HG03565 (cell line): ENCODE data around the gene MFF.
A peak's percentile ranks its signal among the peaks of the same experiment; 100 is the strongest.

ENCODE experiments used
- ATAC-seq: cut with Tn5 transposase; IDR thresholded peaks from one replicate; pipeline ENCODE4 v1.9.1; 2021; ENCODE audit warnings: mild to moderate bottlenecking, moderate library complexity; ENCODE audit not compliant: unreplicated experiment

The MFF gene

GRCh38 chr2:227404585-227405271 lies 79.7 kb downstream of the MFF start:
- ATAC-seq, result no peak

GRCh38 chr2:227406177-227407031 lies 81.4 kb downstream of the MFF start:
- ATAC-seq, result peak; percentile 34
